GM23248 (cell line): ENCODE results near the gene TAL2.

Experiments used
- EZH2 ChIP-seq: fragments of 200-600 bp; sonication (generic); IDR thresholded peaks from 2 replicates; pipeline ENCODE4 v1.6.1; 2018; ENCODE audit warnings: antibody characterized with exemption, mild to moderate bottlenecking; ENCODE audit not compliant: insufficient read depth, poor library complexity, severe bottlenecking
- EZH2phosphoT487 ChIP-seq: fragments of 200-600 bp; sonication (generic); IDR thresholded peaks from 2 replicates; pipeline ENCODE4 v1.6.1; 2018; ENCODE audit warnings: antibody characterized with exemption, moderate library complexity, mild to moderate bottlenecking, low read depth; ENCODE audit not compliant: insufficient read depth

DNA sequence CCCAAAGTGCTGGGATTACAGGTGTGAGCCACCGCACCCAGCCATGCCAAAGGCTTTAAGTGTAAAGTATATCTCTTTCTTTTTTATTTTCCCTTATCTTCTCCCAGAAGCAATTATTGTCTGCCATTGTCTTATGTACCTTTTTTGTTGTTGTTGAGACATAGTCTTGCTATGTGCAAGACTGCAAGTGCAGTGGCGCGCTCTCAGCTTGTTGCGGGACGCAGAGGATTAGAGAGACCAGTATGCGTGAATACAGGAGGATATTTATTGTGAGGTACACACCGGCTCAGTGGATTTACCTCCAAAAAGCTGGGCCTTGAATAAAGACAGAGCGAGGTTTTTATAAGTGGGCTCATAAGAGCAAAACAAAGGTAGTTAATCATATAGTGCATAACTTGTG lies 43.9 kb downstream of the TAL2 start:
- no peak for TF ChIP-seq EZH2
- TF ChIP-seq EZH2phosphoT487 = no peak
